ENCODE data around the gene CD19. TPM values are rescaled to one million over a fixed set of nuclear protein-coding genes. Genes with fewer than 3 reads are reported as not detected.
A peak's percentile ranks its signal among the peaks of the same experiment; 100 is the strongest.
"Not testable (repeated sequence)": the region's sequence is repeated elsewhere in the genome, so short reads cannot be mapped to it uniquely, and the experiment has no call there.

CD19 gene
- total RNA-seq, 1 experiment from 2014 or later: not detected

DNA sequence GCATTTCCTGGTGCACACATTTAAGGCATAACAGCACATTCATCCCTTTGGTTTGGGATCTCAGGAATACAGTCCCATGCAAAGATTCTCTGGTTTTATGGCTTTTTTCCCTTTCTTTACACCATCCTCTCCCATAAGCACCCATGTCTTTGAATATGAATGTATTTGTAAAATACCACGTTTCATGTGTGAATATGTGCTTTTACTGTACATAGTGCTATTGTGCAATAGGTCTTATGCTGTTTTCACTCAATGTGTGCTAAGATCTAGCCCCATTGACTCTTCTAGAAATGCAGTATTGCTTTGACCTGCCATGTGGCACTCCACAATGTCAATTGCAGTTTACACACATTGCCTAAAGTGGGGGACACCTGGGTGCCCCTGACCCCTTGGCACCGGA lies 32.7 kb downstream of the CD19 start:
- H3K27ac Mint-ChIP-seq (ENCODE audit: low read depth, unreplicated experiment): no peak overlapping the region
- DNase-seq (ENCODE audit: unreplicated experiment): no peak
- no peaks in the 10 kb centered on the region for H3K9me3 Mint-ChIP-seq (ENCODE audit: unreplicated experiment)
- TF ChIP-seq CTCF (IDR thresholded peaks at IDR 0.05; ENCODE audit: unreplicated experiment): no peak
- BruUV-seq (replicated peaks): no TSS peak
- no peak overlapping the region for H3K4me3 Mint-ChIP-seq (ENCODE audit: unreplicated experiment)
- H3K4me1 Mint-ChIP-seq (ENCODE audit: insufficient read depth, unreplicated experiment): no peaks in the 10 kb centered on the region
- H3K36me3 Mint-ChIP-seq (ENCODE audit: insufficient read depth, unreplicated experiment): peaks cover 32% of the 10 kb centered on the region
- intact Hi-C loops (cut with micrococcal nuclease): no loop called here
- no peaks in the 10 kb centered on the region for H3K27me3 Mint-ChIP-seq (ENCODE audit: insufficient read depth, unreplicated experiment)
- ChIA-PET POLR2A (no interaction called here), CTCF (interaction anchor here (2.0 kb wide), 1 partner anchor 13 kb away, joined by 5 read pairs; no protein-coding TSS in a partner anchor)

DNA sequence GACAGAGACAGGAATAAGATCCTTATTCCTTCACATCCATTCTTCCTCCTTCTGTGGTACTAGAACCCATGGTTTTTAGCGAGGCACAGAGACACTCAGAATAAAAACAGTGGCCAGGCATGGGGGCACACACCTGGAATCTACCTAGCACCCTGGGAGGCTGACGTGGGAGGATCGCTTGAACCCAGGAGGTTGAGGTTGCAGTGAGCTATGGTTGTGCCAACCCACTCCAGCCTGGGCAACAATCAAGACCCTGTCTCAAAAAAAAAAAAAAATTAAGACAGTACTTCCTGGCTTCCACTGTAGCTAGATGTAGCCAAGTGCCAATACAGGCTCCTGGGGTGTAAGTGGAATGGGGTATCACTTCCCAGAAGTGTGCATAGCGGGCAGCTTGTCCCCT lies 35.4 kb downstream of the CD19 start:
- no peaks in the 10 kb centered on the region for H3K27me3 Mint-ChIP-seq (ENCODE audit: insufficient read depth, unreplicated experiment)
- BruUV-seq (replicated peaks): no TSS peak
- no peaks in the 10 kb centered on the region for H3K9me3 Mint-ChIP-seq (ENCODE audit: unreplicated experiment)

DNA sequence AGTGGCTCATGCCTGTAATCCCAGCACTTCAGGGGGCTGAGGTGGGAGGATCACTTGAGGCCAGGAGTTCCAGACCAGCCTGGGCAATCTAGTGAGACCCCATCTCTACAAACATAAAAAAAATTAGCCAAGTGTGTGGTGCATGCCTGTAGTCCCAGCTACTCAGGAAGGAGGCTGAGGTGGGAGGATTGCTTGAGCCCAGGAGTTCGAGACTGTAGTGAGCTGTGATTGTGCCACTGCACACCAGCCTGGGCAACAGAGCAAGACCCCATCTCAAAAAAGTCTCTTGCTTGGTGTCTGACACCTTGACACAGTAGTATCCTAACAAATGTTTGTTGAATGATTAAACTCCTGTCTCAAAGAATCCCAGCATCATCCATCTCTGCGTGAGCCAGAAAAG lies 37.9 kb downstream of the CD19 start:
- H3K4me3 Mint-ChIP-seq (ENCODE audit: unreplicated experiment); DNase-seq (ENCODE audit: unreplicated experiment); H3K4me1 Mint-ChIP-seq (ENCODE audit: insufficient read depth, unreplicated experiment); H3K9me3 Mint-ChIP-seq (ENCODE audit: unreplicated experiment); H3K27me3 Mint-ChIP-seq (ENCODE audit: insufficient read depth, unreplicated experiment); H3K27ac Mint-ChIP-seq (ENCODE audit: low read depth, unreplicated experiment); intact Hi-C loops (cut with micrococcal nuclease); BruUV-seq (replicated peaks): not testable (repeated sequence)
- ChIA-PET CTCF (interaction anchor here (0.8 kb wide), 1 partner anchor 9 kb away, joined by 3 read pairs; no protein-coding TSS in a partner anchor), POLR2A (interaction anchor here (0.9 to 1.4 kb wide), 2 partner anchors 12 to 19 kb away, joined by 3 to 5 read pairs; partner anchors contain the start of gene NFATC2IP)
- peaks cover 16% of the 10 kb centered on the region for H3K36me3 Mint-ChIP-seq (ENCODE audit: insufficient read depth, unreplicated experiment)

More for the DNA sequence above, 35.4 kb downstream of the CD19 start:
- CTCF ChIA-PET: no interaction called here
- no peak for TF ChIP-seq CTCF (IDR thresholded peaks at IDR 0.05; ENCODE audit: unreplicated experiment)
- no peak overlapping the region for H3K4me3 Mint-ChIP-seq (ENCODE audit: unreplicated experiment)
- peaks cover 17% of the 10 kb centered on the region for H3K36me3 Mint-ChIP-seq (ENCODE audit: insufficient read depth, unreplicated experiment)
- intact Hi-C loops (cut with micrococcal nuclease): no loop called here
- H3K27ac Mint-ChIP-seq (ENCODE audit: low read depth, unreplicated experiment): no peak overlapping the region
- no peaks in the 10 kb centered on the region for H3K4me1 Mint-ChIP-seq (ENCODE audit: insufficient read depth, unreplicated experiment)
- POLR2A ChIA-PET: interaction anchor here (1.0 kb wide), 1 partner anchor 15 kb away, joined by 3 read pairs; no protein-coding TSS in a partner anchor
- no peak for DNase-seq (ENCODE audit: unreplicated experiment)

GRCh38 chr16:28974007-28974436 lies 42.3 kb downstream of the CD19 start:
- ChIA-PET POLR2A (interaction anchor here (0.6 to 2.9 kb wide), 16 partner anchors 8 to 1813 kb away, joined by 3 to 30 read pairs (median 4); partner anchors contain the start of genes ATXN2L, CLN3, NFATC2IP and ZNF629), CTCF (interaction anchor here (0.6 to 1.4 kb wide), 13 partner anchors 9 to 364 kb away, joined by 3 to 6 read pairs (median 3); partner anchors contain the start of gene LAT)
- no peaks in the 10 kb centered on the region for H3K9me3 Mint-ChIP-seq (ENCODE audit: unreplicated experiment)
- H3K4me3 Mint-ChIP-seq (ENCODE audit: unreplicated experiment): peak overlapping the region; percentile 95
- H3K4me1 Mint-ChIP-seq (ENCODE audit: insufficient read depth, unreplicated experiment): peaks cover 12% of the 10 kb centered on the region
- TF ChIP-seq CTCF (IDR thresholded peaks at IDR 0.05; ENCODE audit: unreplicated experiment): peak; percentile 61
- peak; percentile 71 for DNase-seq (ENCODE audit: unreplicated experiment)
- H3K36me3 Mint-ChIP-seq (ENCODE audit: insufficient read depth, unreplicated experiment): peaks cover 15% of the 10 kb centered on the region
- BruUV-seq (replicated peaks): TSS peak; percentile 94
- intact Hi-C loops (cut with micrococcal nuclease): loop anchor here (2.0 kb wide), 1 partner anchor 23 kb away; the partner anchor contains the start of gene NFATC2IP
- peak overlapping the region; percentile 96 for H3K27ac Mint-ChIP-seq (ENCODE audit: low read depth, unreplicated experiment)
- H3K27me3 Mint-ChIP-seq (ENCODE audit: insufficient read depth, unreplicated experiment): no peaks in the 10 kb centered on the region

Data from MCF 10A (cell line).